H1 (cell line): ENCODE results near the gene SFRP2. TPM values are rescaled to one million over a fixed set of nuclear protein-coding genes. Genes with fewer than 3 reads are reported as not detected.

ENCODE experiments used
- CEBPB ChIP-seq: IDR thresholded peaks from 2 replicates; pipeline ENCODE4 v1.6.1; 2012; ENCODE audit warnings: low read depth, low read length
- CHD7 ChIP-seq: fragments of 300-600 bp; sonication (generic); IDR thresholded peaks from 2 replicates; pipeline ENCODE4 v1.7.1; 2012; ENCODE audit warnings: low read length, moderate library complexity, mild to moderate bottlenecking, inconsistent platforms; ENCODE audit not compliant: insufficient replicate concordance
- HDAC2 ChIP-seq, 2 experiments: fragments of 300-600 bp in 1 of 2; sonication (generic) in 1 of 2; IDR thresholded peaks; 2 replicates each; pipeline ENCODE4 v1.6.1; 2011 to 2012; ENCODE audit warnings: low read depth in 2 of 2, low read length in 2 of 2, mild to moderate bottlenecking in 2 of 2, moderate library complexity in 2 of 2, borderline replicate concordance in 1 of 2, inconsistent platforms in 1 of 2
- JUN ChIP-seq: IDR thresholded peaks from 2 replicates; pipeline ENCODE4 v1.6.1; 2011; ENCODE audit warnings: low read depth, mild to moderate bottlenecking, improper control_type of control experiment, low read length
- POLR2AphosphoS5 ChIP-seq: IDR thresholded peaks from 2 replicates; pipeline ENCODE4 v1.6.1; 2011; ENCODE audit warnings: low read depth, low read length
- RFX5 ChIP-seq: IDR thresholded peaks from 2 replicates; pipeline ENCODE4 v1.6.1; 2011; ENCODE audit warnings: low read depth, low read length, improper control_type of control experiment, borderline replicate concordance
- SP1 ChIP-seq: IDR thresholded peaks from 2 replicates; pipeline ENCODE4 v1.6.1; 2011; ENCODE audit warnings: low read depth, low read length
- TCF12 ChIP-seq: IDR thresholded peaks from 2 replicates; pipeline ENCODE4 v1.6.1; 2011; ENCODE audit warnings: low read depth, mild to moderate bottlenecking, low read length
- USF2 ChIP-seq: IDR thresholded peaks from 2 replicates; pipeline ENCODE4 v1.6.1; 2011; ENCODE audit warnings: low read length, improper control_type of control experiment
- polyA plus RNA-seq, 7 experiments: library from polyadenylated mRNA; depleted of rRNA in 3 of 7; stranded (reverse) in 5 of 7; unstranded in 2 of 7; fragments of >200 nt in 5 of 7; fragments of 200-250 nt in 2 of 7; gene quantifications; 1 replicate in 5 of 7; 2 replicates in 1 of 7; 4 replicates in 1 of 7; pipeline versions ENCODE4 v1.2.1 to v1.2.3, GENCODE V29; 2011 to 2013; ENCODE audit warnings: missing spikeins in 2 of 7, mixed read lengths in 2 of 7
- total RNA-seq: library from RNA; stranded (reverse); fragmentation: NEBNext Ultra II Directional; extraction: Animal tissue kit (Norgen Biotek cat#: 25700); gene quantifications from 2 replicates; pipeline ENCODE4 v1.2.1, GENCODE V29; 2021

The SFRP2 gene
- total and polyA plus RNA-seq, 2 of the 8 experiments (the other 6 are each of a cell fraction or from before 2014, with no cell fraction given) = 108 to 342 TPM

DNA sequence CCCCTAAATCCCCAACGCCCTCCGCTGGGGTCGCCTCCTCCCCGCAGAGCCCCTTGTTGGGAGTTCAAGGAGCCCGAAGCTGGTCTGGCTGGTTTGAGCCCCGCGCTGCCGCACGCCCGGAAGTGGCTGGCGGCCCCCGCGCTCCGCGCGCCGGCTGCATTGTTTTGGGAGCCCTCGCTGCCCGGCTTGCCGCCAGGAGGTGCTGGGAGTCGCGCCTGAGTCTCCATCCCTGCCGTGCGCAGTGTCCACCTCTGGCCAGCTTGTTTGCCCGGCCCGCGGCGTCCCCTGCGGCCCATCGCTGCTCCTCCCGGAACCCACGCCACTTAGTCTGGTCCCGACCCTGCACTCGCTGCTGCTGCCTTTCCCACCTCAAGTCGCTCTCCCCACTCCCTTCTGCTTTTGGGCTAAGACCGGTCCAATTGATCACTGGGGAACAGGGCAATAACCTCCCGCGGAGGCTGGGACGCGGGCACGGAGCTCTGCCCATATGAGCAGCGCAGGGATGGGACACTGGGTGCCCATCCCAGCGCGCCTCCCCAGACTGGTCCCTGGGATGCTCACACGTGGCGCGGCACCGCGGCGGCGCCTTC lies 2.2 kb upstream of the SFRP2 start (continued):
- TF ChIP-seq HDAC2 (IDR thresholded peaks at IDR 0.05; ENCODE audit: borderline replicate concordance in 1 of 2, low read depth in 2 of 2, low read length in 2 of 2) = 0 out of 4 replicates have a peak, but pooled peaks of 1 of the 2 experiments have one; percentile 52
- no peak for TF ChIP-seq CEBPB
- peak; percentile 83 for TF ChIP-seq POLR2AphosphoS5
- TF ChIP-seq RFX5 = no peak
- no peak for TF ChIP-seq CHD7
- 0 out of 2 replicates have a peak, but pooled peaks have one; percentile 34 for TF ChIP-seq TCF12
- 0 out of 2 replicates have a peak, but pooled peaks have one; percentile 13 for TF ChIP-seq SP1
- 0 out of 2 replicates have a peak, but pooled peaks have one; percentile 3 for TF ChIP-seq USF2
- TF ChIP-seq JUN = no peak
